ENCODE data around the gene SLC38A8. TPM values are rescaled to one million over a fixed set of nuclear protein-coding genes. Genes with fewer than 3 reads are reported as not detected.

The SLC38A8 gene
- polyA plus RNA-seq, 1 donor from 2014 or later, result not detected

DNA sequence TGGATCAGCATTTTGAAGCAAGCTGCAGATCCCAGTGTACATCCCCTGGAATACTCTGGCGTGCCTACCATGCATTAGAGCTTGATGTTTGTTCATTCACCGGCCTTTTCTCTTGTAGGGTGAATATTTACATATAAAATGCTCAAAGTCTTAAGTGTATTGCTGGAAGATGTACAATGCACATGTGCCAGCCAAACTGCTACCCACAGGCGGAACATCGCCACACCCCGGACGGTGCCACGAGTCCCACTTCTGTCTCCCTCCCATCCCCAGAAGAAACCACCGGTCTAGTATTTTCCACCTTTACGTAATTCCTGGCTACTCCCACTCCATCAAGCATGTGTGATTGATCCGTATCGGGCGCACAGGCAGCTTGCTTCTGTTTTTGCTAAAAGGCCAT lies 4.1 kb downstream of the SLC38A8 start:
- no peak overlapping the region for H2AFZ ChIP-seq (ENCODE audit: low read depth, low read length)
- H4K20me1 ChIP-seq (ENCODE audit: insufficient read depth), result no peaks in the 10 kb centered on the region
- no peak overlapping the region for H3K27ac ChIP-seq (ENCODE audit: low read length)
- H3K9ac ChIP-seq (ENCODE audit: low read length), result no peak overlapping the region
- H3K27me3 ChIP-seq (ENCODE audit: insufficient read depth, low read depth, low read length), result no peaks in the 10 kb centered on the region
- no peak overlapping the region for H3K4me3 ChIP-seq (ENCODE audit: low read length)
- H3K9me3 ChIP-seq (ENCODE audit: low read length), result no peaks in the 10 kb centered on the region
- H3K79me2 ChIP-seq (replicated peaks; ENCODE audit: insufficient read depth, low read length), result no peaks in the 10 kb centered on the region
- no peaks in the 10 kb centered on the region for H3K36me3 ChIP-seq (ENCODE audit: insufficient read depth, low read length)
- H3K4me2 ChIP-seq (ENCODE audit: low read length), result no peak overlapping the region
- no peak for TF ChIP-seq RAD21 (conservative IDR thresholded peaks at IDR 0.05)
- TF ChIP-seq, protein P1, sequence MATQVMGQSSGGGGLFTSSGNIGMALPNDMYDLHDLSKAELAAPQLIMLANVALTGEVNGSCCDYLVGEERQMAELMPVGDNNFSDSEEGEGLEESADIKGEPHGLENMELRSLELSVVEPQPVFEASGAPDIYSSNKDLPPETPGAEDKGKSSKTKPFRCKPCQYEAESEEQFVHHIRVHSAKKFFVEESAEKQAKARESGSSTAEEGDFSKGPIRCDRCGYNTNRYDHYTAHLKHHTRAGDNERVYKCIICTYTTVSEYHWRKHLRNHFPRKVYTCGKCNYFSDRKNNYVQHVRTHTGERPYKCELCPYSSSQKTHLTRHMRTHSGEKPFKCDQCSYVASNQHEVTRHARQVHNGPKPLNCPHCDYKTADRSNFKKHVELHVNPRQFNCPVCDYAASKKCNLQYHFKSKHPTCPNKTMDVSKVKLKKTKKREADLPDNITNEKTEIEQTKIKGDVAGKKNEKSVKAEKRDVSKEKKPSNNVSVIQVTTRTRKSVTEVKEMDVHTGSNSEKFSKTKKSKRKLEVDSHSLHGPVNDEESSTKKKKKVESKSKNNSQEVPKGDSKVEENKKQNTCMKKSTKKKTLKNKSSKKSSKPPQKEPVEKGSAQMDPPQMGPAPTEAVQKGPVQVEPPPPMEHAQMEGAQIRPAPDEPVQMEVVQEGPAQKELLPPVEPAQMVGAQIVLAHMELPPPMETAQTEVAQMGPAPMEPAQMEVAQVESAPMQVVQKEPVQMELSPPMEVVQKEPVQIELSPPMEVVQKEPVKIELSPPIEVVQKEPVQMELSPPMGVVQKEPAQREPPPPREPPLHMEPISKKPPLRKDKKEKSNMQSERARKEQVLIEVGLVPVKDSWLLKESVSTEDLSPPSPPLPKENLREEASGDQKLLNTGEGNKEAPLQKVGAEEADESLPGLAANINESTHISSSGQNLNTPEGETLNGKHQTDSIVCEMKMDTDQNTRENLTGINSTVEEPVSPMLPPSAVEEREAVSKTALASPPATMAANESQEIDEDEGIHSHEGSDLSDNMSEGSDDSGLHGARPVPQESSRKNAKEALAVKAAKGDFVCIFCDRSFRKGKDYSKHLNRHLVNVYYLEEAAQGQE (IDR thresholded peaks at IDR 0.05; ENCODE audit: borderline replicate concordance), result no peak
- no peaks in the 10 kb centered on the region for H3F3A ChIP-seq (ENCODE audit: insufficient read depth, low read length, poor library complexity, severe bottlenecking)
- H3K9me2 ChIP-seq (ENCODE audit: insufficient read depth, low read length), result no peaks in the 10 kb centered on the region

DNA sequence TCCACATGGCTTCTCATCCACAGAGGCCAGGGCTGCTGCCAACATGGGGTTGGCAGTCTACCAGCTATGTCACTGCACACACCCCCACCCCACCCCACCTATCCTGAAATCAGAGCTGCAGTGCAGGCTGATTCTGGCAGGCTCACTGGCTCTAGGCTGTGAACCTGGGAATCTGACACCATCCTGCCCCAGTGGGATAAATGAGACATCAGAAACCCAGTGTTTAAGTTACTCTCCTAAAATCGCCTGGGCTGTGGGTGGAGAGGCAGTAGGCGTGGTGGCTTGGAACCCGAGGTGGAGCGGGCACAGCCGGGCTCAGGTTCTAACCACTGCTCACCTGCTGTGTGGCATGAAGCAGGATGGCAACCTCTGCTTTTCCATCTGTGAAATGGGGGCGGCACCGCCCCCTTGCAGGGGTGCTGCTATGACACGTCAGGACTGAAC lies 5.6 kb downstream of the SLC38A8 start:
- H3K36me3 ChIP-seq (ENCODE audit: insufficient read depth, low read length), result no peaks in the 10 kb centered on the region
- TF ChIP-seq EP300 (conservative IDR thresholded peaks at IDR 0.05; ENCODE audit: poor library complexity, severe bottlenecking) (no peak), RAD21 (conservative IDR thresholded peaks at IDR 0.05) (no peak), SMC3 (conservative IDR thresholded peaks at IDR 0.05; ENCODE audit: poor library complexity) (no peak), EZH2 (IDR thresholded peaks at IDR 0.05; ENCODE audit: borderline replicate concordance, insufficient read depth, low read length, poor library complexity, severe bottlenecking) (no peak), POLR2AphosphoS5 (IDR thresholded peaks at IDR 0.05) (no peak), TAF1 (IDR thresholded peaks at IDR 0.05; ENCODE audit: low read depth) (no peak)
- TF ChIP-seq, protein P2, sequence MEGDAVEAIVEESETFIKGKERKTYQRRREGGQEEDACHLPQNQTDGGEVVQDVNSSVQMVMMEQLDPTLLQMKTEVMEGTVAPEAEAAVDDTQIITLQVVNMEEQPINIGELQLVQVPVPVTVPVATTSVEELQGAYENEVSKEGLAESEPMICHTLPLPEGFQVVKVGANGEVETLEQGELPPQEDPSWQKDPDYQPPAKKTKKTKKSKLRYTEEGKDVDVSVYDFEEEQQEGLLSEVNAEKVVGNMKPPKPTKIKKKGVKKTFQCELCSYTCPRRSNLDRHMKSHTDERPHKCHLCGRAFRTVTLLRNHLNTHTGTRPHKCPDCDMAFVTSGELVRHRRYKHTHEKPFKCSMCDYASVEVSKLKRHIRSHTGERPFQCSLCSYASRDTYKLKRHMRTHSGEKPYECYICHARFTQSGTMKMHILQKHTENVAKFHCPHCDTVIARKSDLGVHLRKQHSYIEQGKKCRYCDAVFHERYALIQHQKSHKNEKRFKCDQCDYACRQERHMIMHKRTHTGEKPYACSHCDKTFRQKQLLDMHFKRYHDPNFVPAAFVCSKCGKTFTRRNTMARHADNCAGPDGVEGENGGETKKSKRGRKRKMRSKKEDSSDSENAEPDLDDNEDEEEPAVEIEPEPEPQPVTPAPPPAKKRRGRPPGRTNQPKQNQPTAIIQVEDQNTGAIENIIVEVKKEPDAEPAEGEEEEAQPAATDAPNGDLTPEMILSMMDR (IDR thresholded peaks at IDR 0.05; ENCODE audit: poor library complexity, severe bottlenecking), result no peak
- TF ChIP-seq, protein P1 (IDR thresholded peaks at IDR 0.05; ENCODE audit: borderline replicate concordance), result no peak
- no peak overlapping the region for H3K9ac ChIP-seq (ENCODE audit: low read length)
- no peaks in the 10 kb centered on the region for H3K9me3 ChIP-seq (ENCODE audit: low read length)
- no peaks in the 10 kb centered on the region for H3K9me2 ChIP-seq (ENCODE audit: insufficient read depth, low read length)
- H4K20me1 ChIP-seq (ENCODE audit: insufficient read depth), result no peaks in the 10 kb centered on the region
- no peak overlapping the region for H2AFZ ChIP-seq (ENCODE audit: low read depth, low read length)
- no peak overlapping the region for H3K4me2 ChIP-seq (ENCODE audit: low read length)
- no peaks in the 10 kb centered on the region for H3F3A ChIP-seq (ENCODE audit: insufficient read depth, low read length, poor library complexity, severe bottlenecking)
- no peaks in the 10 kb centered on the region for H3K79me2 ChIP-seq (replicated peaks; ENCODE audit: insufficient read depth, low read length)
- no peak overlapping the region for H3K4me3 ChIP-seq (ENCODE audit: low read length)
- no peak overlapping the region for H3K27ac ChIP-seq (ENCODE audit: low read length)
- no peaks in the 10 kb centered on the region for H3K27me3 ChIP-seq (ENCODE audit: insufficient read depth, low read depth, low read length)
